ENCODE data around the gene ADRM1.

The ADRM1 gene

GRCh38 chr20:62344782-62345181, 42.0 kb downstream of the ADRM1 start:
- DNase-seq (ENCODE audit: extremely low spot score) = no peak
- CTCF ChIA-PET = no interaction called here
- POLR2A ChIA-PET = no interaction called here
- TF ChIP-seq FOXA1 (IDR thresholded peaks at IDR 0.05) (no peak), LEF1 (IDR thresholded peaks at IDR 0.05; ENCODE audit: borderline replicate concordance) (no peak), SP1 (IDR thresholded peaks at IDR 0.05) (no peak), NFRKB (IDR thresholded peaks at IDR 0.05) (no peak), FOXM1 (IDR thresholded peaks at IDR 0.05; ENCODE audit: borderline replicate concordance) (no peak), L3MBTL2 (conservative IDR thresholded peaks at IDR 0.05) (no peak), PKNOX1 (IDR thresholded peaks at IDR 0.05) (no peak)

- TF ChIP-seq SUZ12 (IDR thresholded peaks at IDR 0.05) (no peak), HDGF (IDR thresholded peaks at IDR 0.05; ENCODE audit: borderline replicate concordance) (no peak), PKNOX1 (IDR thresholded peaks at IDR 0.05) (no peak), FOXA1 (IDR thresholded peaks at IDR 0.05) (no peak), TARDBP (IDR thresholded peaks at IDR 0.05) (no peak), BHLHE40 (IDR thresholded peaks at IDR 0.05; ENCODE audit: borderline replicate concordance) (no peak), ARNT (IDR thresholded peaks at IDR 0.05) (no peak), FOXK2 (IDR thresholded peaks at IDR 0.05) (no peak), CTBP1 (IDR thresholded peaks at IDR 0.05; ENCODE audit: borderline replicate concordance) (no peak), ELF4 (IDR thresholded peaks at IDR 0.05) (no peak), L3MBTL2 (conservative IDR thresholded peaks at IDR 0.05) (no peak), LEF1 (IDR thresholded peaks at IDR 0.05; ENCODE audit: borderline replicate concordance) (no peak), ZNF384 (IDR thresholded peaks at IDR 0.05) (no peak), SP1 (IDR thresholded peaks at IDR 0.05) (no peak), FOXM1 (IDR thresholded peaks at IDR 0.05; ENCODE audit: borderline replicate concordance) (no peak), NFRKB (IDR thresholded peaks at IDR 0.05) (no peak)
- POLR2A ChIA-PET = no interaction called here
- CTCF ChIA-PET = no interaction called here
- no peak for DNase-seq (ENCODE audit: extremely low spot score)
Observed at GRCh38 chr20:62345681-62346370, 43.0 kb downstream of the ADRM1 start.

DNA sequence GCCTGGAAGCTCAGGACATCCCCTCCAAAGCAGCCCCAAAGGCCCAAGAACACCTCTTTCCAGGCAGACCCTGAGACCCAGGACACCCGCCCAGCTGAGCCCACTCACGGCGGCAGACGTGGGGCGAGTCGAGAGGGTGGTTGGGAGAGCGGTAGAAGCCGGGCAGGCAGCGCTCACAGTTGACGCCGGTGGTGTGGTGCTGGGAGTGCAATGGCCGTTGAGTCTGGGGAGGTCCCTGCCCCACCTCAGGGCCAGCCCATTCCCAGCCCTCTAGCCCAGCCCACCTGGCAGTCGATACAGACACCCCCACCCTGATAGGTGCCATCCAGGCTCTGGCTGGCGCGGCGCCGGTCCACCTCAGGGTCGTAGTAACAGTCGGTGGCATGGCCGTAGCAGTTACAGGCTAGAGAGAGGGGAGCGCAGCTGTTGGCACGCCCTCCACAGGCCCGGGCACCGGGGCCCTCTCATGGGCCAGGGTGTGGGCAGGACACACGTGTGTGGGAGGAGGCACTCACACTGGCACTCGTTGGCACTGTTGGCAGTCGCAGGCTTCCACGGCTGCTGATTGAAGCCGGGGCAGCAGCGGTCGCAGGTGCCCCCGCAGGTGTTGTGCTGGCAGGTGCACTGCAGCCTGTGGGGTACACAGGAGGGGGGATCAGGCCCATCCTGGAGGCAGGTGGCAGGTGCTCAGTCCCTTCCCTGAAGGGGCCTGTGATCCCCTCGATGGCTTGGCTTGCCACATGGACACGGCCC, 43.8 kb downstream of the ADRM1 start:
- ChIA-PET CTCF (no interaction called here), POLR2A (no interaction called here)
- DNase-seq (ENCODE audit: extremely low spot score) = no peak
- no peak for TF ChIP-seq NFRKB (IDR thresholded peaks at IDR 0.05)
- TF ChIP-seq FOXM1 (IDR thresholded peaks at IDR 0.05; ENCODE audit: borderline replicate concordance) = no peak
- no peak for TF ChIP-seq ELF4 (IDR thresholded peaks at IDR 0.05)
- no peak for TF ChIP-seq PKNOX1 (IDR thresholded peaks at IDR 0.05)
- no peak for TF ChIP-seq SP1 (IDR thresholded peaks at IDR 0.05)
- TF ChIP-seq CTBP1 (IDR thresholded peaks at IDR 0.05; ENCODE audit: borderline replicate concordance) = no peak
- no peak for TF ChIP-seq TARDBP (IDR thresholded peaks at IDR 0.05)
- TF ChIP-seq SUZ12 (IDR thresholded peaks at IDR 0.05) = no peak
- TF ChIP-seq HDGF (IDR thresholded peaks at IDR 0.05; ENCODE audit: borderline replicate concordance) = no peak
- TF ChIP-seq BHLHE40 (IDR thresholded peaks at IDR 0.05; ENCODE audit: borderline replicate concordance) = no peak
- no peak for TF ChIP-seq FOXK2 (IDR thresholded peaks at IDR 0.05)
- TF ChIP-seq ZNF384 (IDR thresholded peaks at IDR 0.05) = no peak
- TF ChIP-seq L3MBTL2 (conservative IDR thresholded peaks at IDR 0.05) = no peak

DNA sequence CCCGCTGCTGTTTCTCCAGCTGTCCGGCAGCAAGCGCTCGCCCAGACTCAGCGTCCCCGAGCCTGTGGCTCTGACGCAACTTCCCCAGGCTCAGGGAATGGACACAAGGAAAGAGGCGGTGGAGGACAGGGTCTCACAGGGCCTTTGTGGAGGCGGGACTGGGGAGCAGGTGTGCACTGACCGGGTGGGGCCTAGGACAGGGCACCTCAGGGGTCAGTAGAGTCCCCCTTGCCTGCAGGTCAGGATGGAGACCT, 44.3 kb downstream of the ADRM1 start:
- POLR2A ChIA-PET = no interaction called here

DNA sequence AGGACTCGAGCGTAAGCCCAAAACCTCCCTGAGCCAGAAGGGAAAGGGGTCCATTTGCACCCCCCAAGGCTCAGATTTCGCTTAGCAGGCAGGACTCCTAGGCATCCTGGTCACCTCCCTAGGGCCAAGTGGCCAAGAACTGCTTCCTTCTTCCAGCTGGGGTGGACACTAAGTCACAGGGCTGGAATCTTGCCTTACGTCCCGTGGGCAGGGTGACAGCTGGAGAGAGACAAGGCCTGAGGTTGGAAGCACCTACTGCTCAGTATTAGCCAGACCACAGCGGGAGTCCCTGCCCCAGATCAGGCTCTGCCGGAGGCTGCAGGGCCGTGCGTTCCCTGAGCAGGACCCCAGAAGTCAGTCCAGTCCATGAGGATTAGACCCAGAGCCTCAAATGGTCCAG, 44.6 kb downstream of the ADRM1 start:
- ChIA-PET POLR2A (no interaction called here), CTCF (no interaction called here)
- TF ChIP-seq LEF1 (IDR thresholded peaks at IDR 0.05; ENCODE audit: borderline replicate concordance) (no peak), SP1 (IDR thresholded peaks at IDR 0.05) (no peak), L3MBTL2 (conservative IDR thresholded peaks at IDR 0.05) (no peak), ARNT (IDR thresholded peaks at IDR 0.05) (no peak), FOXK2 (IDR thresholded peaks at IDR 0.05) (no peak), TARDBP (IDR thresholded peaks at IDR 0.05) (no peak), FOXA1 (IDR thresholded peaks at IDR 0.05) (no peak), BHLHE40 (IDR thresholded peaks at IDR 0.05; ENCODE audit: borderline replicate concordance) (no peak), SUZ12 (IDR thresholded peaks at IDR 0.05) (no peak), ELF4 (IDR thresholded peaks at IDR 0.05) (no peak), FOXM1 (IDR thresholded peaks at IDR 0.05; ENCODE audit: borderline replicate concordance) (no peak), HDGF (IDR thresholded peaks at IDR 0.05; ENCODE audit: borderline replicate concordance) (no peak), NFRKB (IDR thresholded peaks at IDR 0.05) (no peak), ZNF384 (IDR thresholded peaks at IDR 0.05) (no peak), PKNOX1 (IDR thresholded peaks at IDR 0.05) (no peak), CTBP1 (IDR thresholded peaks at IDR 0.05; ENCODE audit: borderline replicate concordance) (no peak)
- no peak for DNase-seq (ENCODE audit: extremely low spot score)

More for the DNA sequence above, 44.3 kb downstream of the ADRM1 start:
- CTCF ChIA-PET = no interaction called here
- DNase-seq (ENCODE audit: extremely low spot score) = no peak
- TF ChIP-seq HDGF (IDR thresholded peaks at IDR 0.05; ENCODE audit: borderline replicate concordance) (no peak), NFRKB (IDR thresholded peaks at IDR 0.05) (no peak)

Measured in HEK293T (cell line).